ENCODE data around the gene MPO. TPM values are rescaled to one million over a fixed set of nuclear protein-coding genes. Genes with fewer than 3 reads are reported as not detected.

The MPO gene
- total RNA-seq, 1 donor from 2014 or later = not detected

DNA sequence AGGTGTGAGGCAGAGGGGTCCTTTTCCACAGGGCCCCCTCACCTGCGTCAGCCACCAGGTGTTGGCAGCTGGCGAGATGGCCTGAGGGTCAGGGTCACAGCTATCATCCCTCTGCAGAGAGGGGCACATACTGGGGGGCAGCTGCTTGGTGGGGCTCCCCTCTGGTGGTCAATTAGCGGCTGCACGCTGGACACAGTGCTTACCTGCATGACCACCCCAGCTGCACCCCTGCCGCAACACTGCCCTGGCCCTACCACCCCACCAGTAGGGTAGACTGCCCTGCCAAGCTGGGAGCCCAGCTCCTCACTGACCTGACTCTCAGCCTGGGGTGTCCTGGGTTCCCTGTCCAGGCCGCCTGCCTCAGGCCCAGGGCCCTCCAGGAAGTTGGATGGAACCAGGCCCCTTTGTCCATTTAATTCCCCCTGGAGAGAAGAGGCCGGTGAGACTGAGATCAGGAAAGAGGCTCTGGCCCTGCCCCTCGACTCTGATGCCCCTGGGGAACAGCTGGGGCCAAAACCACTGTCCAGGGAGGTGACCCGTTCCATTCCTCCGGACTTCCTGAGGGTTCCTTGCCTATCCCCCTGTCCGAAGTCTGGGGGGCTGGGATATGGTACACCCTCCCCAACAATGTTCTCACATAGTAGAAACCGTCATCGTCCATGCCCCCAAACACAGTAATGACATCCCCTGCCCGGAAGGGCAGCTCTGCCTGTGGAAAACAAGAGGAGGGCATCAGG lies 24.2 kb upstream of the MPO start:
- TF ChIP-seq, protein P1, sequence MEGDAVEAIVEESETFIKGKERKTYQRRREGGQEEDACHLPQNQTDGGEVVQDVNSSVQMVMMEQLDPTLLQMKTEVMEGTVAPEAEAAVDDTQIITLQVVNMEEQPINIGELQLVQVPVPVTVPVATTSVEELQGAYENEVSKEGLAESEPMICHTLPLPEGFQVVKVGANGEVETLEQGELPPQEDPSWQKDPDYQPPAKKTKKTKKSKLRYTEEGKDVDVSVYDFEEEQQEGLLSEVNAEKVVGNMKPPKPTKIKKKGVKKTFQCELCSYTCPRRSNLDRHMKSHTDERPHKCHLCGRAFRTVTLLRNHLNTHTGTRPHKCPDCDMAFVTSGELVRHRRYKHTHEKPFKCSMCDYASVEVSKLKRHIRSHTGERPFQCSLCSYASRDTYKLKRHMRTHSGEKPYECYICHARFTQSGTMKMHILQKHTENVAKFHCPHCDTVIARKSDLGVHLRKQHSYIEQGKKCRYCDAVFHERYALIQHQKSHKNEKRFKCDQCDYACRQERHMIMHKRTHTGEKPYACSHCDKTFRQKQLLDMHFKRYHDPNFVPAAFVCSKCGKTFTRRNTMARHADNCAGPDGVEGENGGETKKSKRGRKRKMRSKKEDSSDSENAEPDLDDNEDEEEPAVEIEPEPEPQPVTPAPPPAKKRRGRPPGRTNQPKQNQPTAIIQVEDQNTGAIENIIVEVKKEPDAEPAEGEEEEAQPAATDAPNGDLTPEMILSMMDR (IDR thresholded peaks at IDR 0.05) = no peak

DNA sequence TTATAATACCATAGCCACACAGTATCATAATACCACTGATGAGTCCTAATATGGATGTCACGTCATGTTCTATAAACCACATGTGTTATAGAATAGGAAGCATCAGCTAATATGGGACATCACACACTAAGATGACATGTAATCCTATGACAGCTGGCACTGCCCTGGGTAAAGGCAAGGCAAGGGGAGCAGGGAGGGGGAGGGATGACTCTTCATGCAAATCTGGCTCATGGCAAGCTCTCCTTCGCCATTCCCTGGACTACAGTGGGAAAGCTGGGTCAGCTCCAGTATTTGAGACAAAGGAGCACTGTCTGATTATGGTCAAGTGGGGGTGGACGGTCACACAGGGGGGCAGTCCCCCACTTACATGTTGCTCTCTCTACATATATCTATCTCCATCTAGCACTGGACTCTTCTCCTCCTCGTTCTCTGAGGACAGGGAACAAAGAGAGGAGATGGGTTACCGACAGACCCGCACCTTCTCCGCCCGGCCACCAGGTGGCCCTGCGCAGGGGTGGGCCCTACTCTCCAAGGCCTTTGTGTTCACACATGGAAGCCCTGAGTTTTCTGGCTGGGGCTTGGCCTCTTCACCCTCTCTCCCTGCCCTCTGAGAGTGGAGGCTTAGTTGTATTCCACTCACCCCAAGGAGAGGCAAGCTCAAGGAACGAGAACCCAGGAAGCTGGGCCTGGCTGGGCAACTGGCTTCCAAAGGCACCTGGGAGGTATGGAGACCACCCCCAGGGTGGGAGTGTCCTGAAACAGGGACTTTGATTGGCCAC lies 23.4 kb upstream of the MPO start:
- peaks cover 9% of the 10 kb centered on the region for H3K27me3 Mint-ChIP-seq (ENCODE audit: unreplicated experiment)
- no peaks in the 10 kb centered on the region for H3K4me1 Mint-ChIP-seq (ENCODE audit: unreplicated experiment)
- no peak overlapping the region for H3K27ac Mint-ChIP-seq (ENCODE audit: unreplicated experiment)
- DNase-seq (ENCODE audit: extremely low spot score, unreplicated experiment) = peak; percentile 83
- H3K4me3 Mint-ChIP-seq (ENCODE audit: unreplicated experiment) = no peak overlapping the region
- no peaks in the 10 kb centered on the region for H3K9me3 Mint-ChIP-seq (ENCODE audit: unreplicated experiment)
- no peaks in the 10 kb centered on the region for H3K36me3 Mint-ChIP-seq (ENCODE audit: unreplicated experiment)
- TF ChIP-seq, protein P1 (IDR thresholded peaks at IDR 0.05) = peak; percentile 58

More for the DNA sequence above, 24.2 kb upstream of the MPO start:
- Mint-ChIP-seq H3K4me1 (ENCODE audit: unreplicated experiment) (no peaks in the 10 kb centered on the region), H3K27me3 (ENCODE audit: unreplicated experiment) (peaks cover 9% of the 10 kb centered on the region), H3K4me3 (ENCODE audit: unreplicated experiment) (no peak overlapping the region), H3K9me3 (ENCODE audit: unreplicated experiment) (no peaks in the 10 kb centered on the region), H3K27ac (ENCODE audit: unreplicated experiment) (no peak overlapping the region), H3K36me3 (ENCODE audit: unreplicated experiment) (no peaks in the 10 kb centered on the region)
- DNase-seq (ENCODE audit: extremely low spot score, unreplicated experiment) = peak; percentile 78

DNA sequence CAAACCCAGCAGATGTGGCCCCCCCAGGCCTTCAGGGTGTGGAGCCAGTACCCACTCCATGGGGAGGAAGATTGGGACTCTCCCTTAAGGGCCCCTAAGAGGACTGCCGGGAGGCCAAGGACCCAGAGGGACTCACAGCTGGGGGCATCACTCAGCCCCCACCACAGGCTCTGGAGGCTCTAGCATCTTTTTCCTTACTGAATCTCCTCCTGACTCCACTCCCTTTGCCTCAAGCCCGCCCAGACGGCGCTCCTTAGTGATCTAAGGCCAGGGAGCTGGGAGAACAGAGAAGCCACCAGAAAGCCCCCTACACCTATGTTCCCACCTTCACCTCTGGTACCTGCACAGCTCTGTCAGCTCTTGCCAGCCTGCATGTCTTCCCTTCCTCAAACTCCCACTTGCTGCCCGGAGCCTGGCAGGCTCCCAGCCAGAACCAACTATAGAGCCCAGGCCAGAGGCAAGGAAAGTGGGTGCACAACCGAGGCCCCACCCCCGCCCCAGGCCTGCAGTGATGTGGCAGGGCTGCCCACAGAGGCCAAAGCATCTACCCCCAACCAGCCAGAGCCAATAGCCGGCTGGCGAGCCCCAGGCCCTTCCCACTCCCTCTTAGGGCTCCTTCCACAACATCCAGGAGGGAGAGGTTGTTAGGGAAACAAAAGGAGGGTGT lies 22.3 kb upstream of the MPO start:
- Mint-ChIP-seq H3K9me3 (ENCODE audit: unreplicated experiment) (no peaks in the 10 kb centered on the region), H3K27me3 (ENCODE audit: unreplicated experiment) (peaks cover 16% of the 10 kb centered on the region), H3K36me3 (ENCODE audit: unreplicated experiment) (no peaks in the 10 kb centered on the region), H3K4me1 (ENCODE audit: unreplicated experiment) (no peaks in the 10 kb centered on the region), H3K4me3 (ENCODE audit: unreplicated experiment) (no peak overlapping the region), H3K27ac (ENCODE audit: unreplicated experiment) (no peak overlapping the region)
- DNase-seq (ENCODE audit: extremely low spot score, unreplicated experiment) = peak; percentile 76
- TF ChIP-seq, protein P1 (IDR thresholded peaks at IDR 0.05) = no peak

DNA sequence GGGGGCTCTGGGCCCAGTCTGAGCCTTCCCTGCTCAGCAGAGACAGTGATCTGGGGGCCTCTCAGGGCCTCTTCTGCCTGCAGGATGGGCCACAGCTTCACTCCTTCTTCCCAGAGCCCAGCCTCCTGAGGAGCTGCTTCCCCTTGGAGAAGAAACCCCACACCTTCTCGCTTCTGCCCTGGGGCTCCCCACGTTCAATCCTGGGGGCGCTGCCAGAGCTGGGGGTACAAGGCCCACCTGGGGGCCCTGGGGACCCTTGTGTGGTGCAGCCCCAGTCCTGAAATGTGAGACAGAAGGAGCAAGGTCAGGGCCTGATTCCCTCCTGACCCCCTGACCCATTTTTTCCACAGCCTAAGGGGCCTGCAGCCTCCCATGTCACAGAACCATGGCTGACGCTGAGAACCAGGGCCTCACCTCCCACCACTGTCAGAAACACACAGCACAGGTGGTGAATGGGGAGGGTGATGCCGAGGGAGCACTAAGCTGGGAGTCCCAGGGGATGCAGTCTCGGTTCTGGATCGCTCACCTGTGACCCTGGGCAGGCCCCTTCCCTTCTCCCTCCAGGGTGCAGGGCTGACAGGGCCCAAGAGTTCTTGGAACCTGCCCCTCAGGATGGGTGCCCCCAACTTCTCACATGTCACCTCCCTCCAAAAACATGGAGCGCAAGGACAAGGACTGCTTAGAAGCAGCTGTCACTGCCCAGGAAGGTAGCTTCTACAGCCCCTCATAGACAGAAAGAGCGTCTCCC lies 21.6 kb upstream of the MPO start:
- DNase-seq (ENCODE audit: extremely low spot score, unreplicated experiment) = peak; percentile 73
- Mint-ChIP-seq H3K36me3 (ENCODE audit: unreplicated experiment) (no peaks in the 10 kb centered on the region), H3K4me3 (ENCODE audit: unreplicated experiment) (no peak overlapping the region), H3K27ac (ENCODE audit: unreplicated experiment) (no peak overlapping the region), H3K9me3 (ENCODE audit: unreplicated experiment) (no peaks in the 10 kb centered on the region), H3K27me3 (ENCODE audit: unreplicated experiment) (peaks cover 17% of the 10 kb centered on the region), H3K4me1 (ENCODE audit: unreplicated experiment) (no peaks in the 10 kb centered on the region)
- TF ChIP-seq, protein P1 (IDR thresholded peaks at IDR 0.05) = no peak
